Subcutaneous adipose tissue (tissue), 4 donors: ENCODE results near the gene DBNDD2. TPM values are rescaled to one million over a fixed set of nuclear protein-coding genes. Genes with fewer than 3 reads are reported as not detected.

Source experiments
- total RNA-seq, 4 donors: library from RNA; depleted of rRNA; stranded (reverse); fragments of >200 nt; gene quantifications; one replicate each; pipeline ENCODE4 v1.1.0, GENCODE V29; 2016
- TF ChIP-seq, protein P1 (sequence below): fragments of 450-650 bp; IDR thresholded peaks from one replicate; pipeline ENCODE4 v1.5.1; 2016; ENCODE audit warnings: low read depth, mild to moderate bottlenecking, control low read depth, antibody characterized with exemption, moderate library complexity

The DBNDD2 gene
- total RNA-seq, 4 donors from 2014 or later = 20.5 to 42.3 (median 24.3) TPM

DNA sequence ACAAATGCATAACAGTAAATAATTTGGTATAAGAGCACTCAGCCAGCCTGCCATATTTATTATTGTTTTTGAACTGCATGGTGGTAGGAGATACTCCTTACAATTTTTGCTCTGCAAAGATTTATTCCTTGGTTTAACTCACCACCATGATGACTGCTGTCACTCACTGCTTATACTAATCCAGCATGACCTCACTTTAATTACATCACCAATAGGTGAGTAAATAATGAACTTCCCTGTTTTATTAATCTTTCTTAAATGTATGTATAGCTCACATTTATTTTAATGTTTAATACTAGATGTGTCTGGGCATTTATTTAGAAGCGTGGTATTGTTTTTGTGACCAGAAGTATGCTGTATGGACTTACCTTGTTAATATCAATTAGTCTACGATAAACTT lies 17.2 kb upstream of the DBNDD2 start:
- TF ChIP-seq, protein P1, sequence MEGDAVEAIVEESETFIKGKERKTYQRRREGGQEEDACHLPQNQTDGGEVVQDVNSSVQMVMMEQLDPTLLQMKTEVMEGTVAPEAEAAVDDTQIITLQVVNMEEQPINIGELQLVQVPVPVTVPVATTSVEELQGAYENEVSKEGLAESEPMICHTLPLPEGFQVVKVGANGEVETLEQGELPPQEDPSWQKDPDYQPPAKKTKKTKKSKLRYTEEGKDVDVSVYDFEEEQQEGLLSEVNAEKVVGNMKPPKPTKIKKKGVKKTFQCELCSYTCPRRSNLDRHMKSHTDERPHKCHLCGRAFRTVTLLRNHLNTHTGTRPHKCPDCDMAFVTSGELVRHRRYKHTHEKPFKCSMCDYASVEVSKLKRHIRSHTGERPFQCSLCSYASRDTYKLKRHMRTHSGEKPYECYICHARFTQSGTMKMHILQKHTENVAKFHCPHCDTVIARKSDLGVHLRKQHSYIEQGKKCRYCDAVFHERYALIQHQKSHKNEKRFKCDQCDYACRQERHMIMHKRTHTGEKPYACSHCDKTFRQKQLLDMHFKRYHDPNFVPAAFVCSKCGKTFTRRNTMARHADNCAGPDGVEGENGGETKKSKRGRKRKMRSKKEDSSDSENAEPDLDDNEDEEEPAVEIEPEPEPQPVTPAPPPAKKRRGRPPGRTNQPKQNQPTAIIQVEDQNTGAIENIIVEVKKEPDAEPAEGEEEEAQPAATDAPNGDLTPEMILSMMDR = no peak

DNA sequence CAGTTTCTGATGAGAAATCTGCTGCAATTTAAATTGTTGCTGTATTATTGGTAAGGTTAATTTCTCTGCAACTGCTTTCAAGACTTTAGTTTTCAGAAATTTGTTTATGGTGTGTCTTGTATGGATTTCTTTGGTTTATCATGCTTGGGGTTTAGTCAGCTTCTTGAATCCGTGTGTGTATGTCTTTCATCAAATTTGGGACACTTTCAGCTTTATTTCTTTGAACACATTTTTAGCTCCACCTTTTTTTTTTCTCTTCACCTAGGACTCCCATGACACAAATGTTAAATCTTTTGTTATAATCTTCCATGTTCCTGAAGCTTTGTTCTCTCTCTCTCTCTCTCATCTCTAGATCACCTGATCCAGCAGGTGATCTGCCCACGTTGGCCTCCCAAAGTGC lies 16.5 kb upstream of the DBNDD2 start:
- TF ChIP-seq, protein P1 = no peak

DNA sequence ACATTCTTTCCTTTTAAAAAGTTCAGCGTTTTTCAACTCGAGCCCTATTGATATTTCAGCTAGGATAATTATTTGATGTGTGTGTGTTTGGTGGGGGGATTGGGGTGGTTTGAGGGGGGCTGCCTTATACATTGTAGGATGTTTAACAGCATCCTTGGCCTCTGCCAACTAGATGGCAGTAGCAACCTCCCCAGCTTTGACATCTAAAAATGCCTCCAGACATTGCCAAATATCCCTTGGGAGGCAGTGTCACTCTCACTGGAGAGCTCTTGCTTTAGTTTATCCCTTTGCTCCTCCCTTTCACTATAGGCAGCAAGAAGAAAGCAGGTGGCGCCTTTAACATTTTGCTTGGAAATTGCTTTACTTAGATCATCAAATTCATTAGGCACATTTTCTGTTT lies 15.4 kb upstream of the DBNDD2 start:
- TF ChIP-seq, protein P1 = no peak

DNA sequence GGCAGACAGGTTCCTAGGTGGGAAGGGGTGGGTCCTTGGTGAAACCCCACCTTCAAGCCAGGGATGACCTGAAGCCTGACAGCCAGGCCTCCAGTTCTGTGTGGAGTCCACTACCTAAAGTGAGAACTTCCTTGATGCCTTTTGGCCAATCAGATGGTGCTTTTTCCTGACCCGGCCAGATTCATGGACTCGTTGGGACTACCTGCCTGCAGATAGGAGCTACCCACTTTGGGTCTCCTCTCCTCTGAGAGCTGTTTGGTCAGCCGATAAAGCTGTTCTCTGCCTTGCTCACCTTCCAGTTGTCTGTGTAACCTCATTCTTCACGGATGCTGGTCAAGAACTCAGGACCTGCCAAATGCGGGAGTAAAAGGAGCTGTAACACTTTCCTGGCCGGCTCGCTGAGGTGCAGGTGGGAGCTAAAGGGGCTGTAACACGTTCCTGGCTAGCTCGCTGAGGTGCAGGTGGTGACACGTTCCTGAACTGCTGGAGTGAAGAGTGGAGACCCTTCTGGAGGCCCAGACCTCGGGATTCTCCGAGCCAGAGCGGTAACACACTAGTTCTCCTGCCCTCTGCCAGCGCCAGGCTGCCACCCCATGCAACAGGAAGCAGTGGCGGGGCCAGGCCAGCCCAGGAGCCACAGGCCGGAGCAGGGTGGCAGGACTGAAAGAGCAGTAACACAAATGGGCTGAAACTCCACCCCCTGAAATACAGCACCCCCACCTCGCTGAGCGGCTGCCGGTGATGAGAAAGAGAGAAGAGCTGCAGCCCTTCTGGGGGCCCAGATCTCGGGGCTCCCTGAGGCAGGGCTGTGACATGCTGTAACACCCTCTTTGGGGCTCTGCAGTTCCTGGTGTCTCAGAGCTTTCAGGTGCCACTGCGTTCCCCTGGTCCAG lies 13.6 kb upstream of the DBNDD2 start:
- TF ChIP-seq, protein P1 = no peak

DNA sequence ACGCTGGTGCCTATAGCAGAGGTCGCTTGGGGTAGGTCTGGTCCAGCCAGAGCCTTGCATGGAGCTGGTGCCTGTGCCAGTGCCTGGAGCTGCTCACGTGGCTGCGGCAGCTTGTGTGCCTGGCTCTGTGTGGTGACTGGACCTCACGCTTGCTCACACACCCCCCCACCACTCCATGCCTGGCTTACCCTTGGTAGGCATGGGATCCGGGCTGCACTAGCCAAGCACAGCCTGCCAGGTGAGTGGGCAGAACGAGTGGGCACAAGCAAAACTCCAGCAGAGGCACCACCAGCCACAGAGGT lies 13.0 kb upstream of the DBNDD2 start:
- TF ChIP-seq, protein P1 = no peak

DNA sequence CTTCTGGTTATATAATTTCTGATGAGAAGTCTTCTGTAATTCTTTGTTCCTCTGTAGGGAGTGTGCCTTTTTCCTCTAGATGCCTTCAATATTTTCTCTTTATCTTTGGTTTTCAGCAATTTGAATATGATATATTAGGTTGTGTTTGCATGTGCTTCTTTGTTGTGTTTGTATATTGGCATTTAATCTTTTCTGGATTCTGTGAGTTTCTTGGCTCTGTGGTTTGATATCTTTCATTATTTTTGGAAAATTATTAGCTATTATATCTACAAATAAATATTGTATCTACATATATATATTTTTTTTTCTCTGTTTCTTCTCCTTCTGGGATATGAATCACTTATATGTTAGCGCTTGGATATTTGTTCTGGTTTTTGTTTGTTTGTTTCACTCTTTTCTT lies 9.1 kb upstream of the DBNDD2 start:
- TF ChIP-seq, protein P1 = no peak

DNA sequence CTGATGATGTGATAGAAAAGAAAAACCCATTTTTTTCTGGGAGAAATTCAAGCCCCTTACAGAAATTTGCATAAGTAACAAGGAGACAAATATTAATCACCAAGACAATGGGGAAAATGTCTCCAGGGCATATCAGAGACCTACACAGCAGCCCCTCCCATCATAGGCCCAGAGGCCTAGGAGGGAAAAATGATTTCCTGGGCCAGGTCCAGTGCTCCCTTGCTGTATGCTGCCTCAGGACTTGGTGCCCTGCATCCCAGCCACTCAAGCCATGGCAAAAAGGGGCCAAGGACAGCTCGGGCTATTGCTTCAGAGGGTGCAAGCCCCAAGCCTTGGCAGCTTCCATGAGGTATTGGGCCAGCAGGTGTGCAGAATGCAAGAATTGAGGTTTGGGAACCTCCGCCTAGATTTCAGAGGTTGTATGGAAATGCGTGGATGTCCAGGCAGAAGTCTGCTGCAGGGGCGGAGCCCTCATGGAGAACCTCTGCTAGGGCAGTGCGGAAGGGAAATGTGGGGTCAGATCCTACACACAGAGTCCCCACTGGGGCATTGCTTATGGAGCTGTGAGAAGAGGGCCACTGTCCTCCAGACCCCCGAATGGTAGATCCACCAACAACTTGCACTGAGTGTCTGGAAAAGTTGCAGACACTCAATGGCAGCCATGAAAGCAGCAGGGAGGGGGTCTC lies 7.6 kb upstream of the DBNDD2 start:
- TF ChIP-seq, protein P1 = no peak
